Glutamatergic neuron (in vitro differentiated cells): Measurements from ENCODE around the gene PSMD1. TPM values are rescaled to one million over a fixed set of nuclear protein-coding genes. Genes with fewer than 3 reads are reported as not detected.

Experiments used
- DNase-seq: peaks from one replicate; pipeline ENCODE4 v3.0.0; 2022
- H3K27ac Mint-ChIP-seq: one replicate; pipeline ENCODE4 v1.8.0; 2020; ENCODE audit warnings: mild to moderate bottlenecking, mixed read lengths, inconsistent platforms; ENCODE audit not compliant: unreplicated experiment
- H3K27me3 Mint-ChIP-seq: one replicate; pipeline ENCODE4 v1.8.0; 2020; ENCODE audit warnings: mild to moderate bottlenecking, moderate library complexity, mixed read lengths, inconsistent platforms; ENCODE audit not compliant: unreplicated experiment
- H3K36me3 Mint-ChIP-seq: one replicate; pipeline ENCODE4 v1.8.0; 2020; ENCODE audit warnings: mild to moderate bottlenecking, mixed read lengths, inconsistent platforms; ENCODE audit not compliant: unreplicated experiment
- H3K4me1 Mint-ChIP-seq: one replicate; pipeline ENCODE4 v1.8.0; 2020; ENCODE audit warnings: mild to moderate bottlenecking, low read depth, mixed read lengths, inconsistent platforms; ENCODE audit not compliant: unreplicated experiment
- H3K4me3 Mint-ChIP-seq: one replicate; pipeline ENCODE4 v1.8.0; 2020; ENCODE audit warnings: mild to moderate bottlenecking, mixed read lengths, inconsistent platforms; ENCODE audit not compliant: unreplicated experiment
- H3K9me3 Mint-ChIP-seq: one replicate; pipeline ENCODE4 v1.8.0; 2020; ENCODE audit warnings: mild to moderate bottlenecking, moderate library complexity, mixed read lengths, inconsistent platforms; ENCODE audit not compliant: unreplicated experiment
- CTCF ChIP-seq: fragments of 200-600 bp; sonication (generic); IDR thresholded peaks from one replicate; pipeline ENCODE4 v1.5.0; 2021; ENCODE audit not compliant: partially characterized antibody, unreplicated experiment
- total RNA-seq: library from RNA; stranded (reverse); fragmentation: NEBNext Ultra II Directional; extraction: Animal tissue kit (Norgen Biotek cat#: 25700); gene quantifications from one replicate; pipeline ENCODE4 v1.2.1, GENCODE V29; 2021; ENCODE audit not compliant: unreplicated experiment

PSMD1 gene
- total RNA-seq, 1 donor from 2014 or later: 126 TPM

DNA sequence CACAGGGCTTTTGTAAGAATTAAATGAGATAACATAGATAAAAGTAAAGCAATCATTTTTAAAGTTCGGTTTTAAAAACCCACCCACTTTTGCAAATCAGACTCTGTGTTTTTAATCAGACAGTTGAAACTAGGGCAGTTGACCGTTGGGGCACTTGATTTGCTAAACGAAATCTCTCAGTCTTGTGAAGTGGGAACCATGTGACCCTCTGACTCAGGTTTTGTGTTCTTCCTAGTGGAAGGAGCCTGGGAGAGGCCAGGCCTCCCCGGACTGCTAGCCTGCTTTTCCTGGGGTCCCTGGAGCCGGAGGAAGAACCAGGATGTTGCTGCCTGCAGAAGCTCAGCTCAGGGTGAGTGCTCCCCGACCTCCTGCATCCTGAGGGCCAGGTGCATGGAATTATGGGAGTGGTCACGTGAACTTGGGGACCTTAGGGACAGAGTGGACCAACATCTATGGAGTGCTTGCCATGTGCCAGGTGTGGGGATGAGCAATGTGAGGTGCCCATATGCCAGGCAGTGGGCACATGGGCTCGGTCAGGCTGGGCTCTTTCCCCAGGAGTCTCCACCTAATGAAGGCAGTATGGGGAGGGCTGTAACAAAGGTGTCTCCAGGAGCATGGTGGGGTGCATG, 15.5 kb upstream of the PSMD1 start:
- H3K27me3 Mint-ChIP-seq: peaks cover 23% of the 10 kb centered on the region
- DNase-seq: no peak
- H3K9me3 Mint-ChIP-seq: peaks cover 6% of the 10 kb centered on the region
- H3K4me1 Mint-ChIP-seq: no peaks in the 10 kb centered on the region
- H3K27ac Mint-ChIP-seq: no peak overlapping the region
- no peak for TF ChIP-seq CTCF
- no peaks in the 10 kb centered on the region for H3K36me3 Mint-ChIP-seq
- no peak overlapping the region for H3K4me3 Mint-ChIP-seq

DNA sequence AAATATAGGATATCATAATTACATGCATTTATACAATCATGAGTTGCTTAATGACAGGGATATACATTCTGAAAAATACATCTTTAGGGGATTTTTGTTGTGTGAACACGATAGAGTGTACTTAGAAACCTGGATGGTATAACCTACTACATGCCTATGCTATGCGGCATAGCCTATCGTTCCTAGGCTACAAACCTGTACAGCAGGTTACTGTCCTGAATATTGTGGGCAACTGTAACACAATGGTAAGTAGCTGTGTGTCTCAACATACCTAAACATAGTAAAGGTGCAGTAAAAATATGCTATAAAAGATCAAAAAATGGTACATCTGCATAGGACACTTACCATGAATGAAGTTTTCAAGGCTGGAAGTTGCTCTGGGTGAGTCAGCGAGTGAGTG, 12.9 kb upstream of the PSMD1 start:
- Mint-ChIP-seq H3K4me3 (no peak overlapping the region), H3K4me1 (no peaks in the 10 kb centered on the region), H3K9me3 (peaks cover 6% of the 10 kb centered on the region), H3K27ac (no peak overlapping the region), H3K36me3 (no peaks in the 10 kb centered on the region), H3K27me3 (peaks cover 14% of the 10 kb centered on the region)
- no peak for TF ChIP-seq CTCF
- no peak for DNase-seq

- H3K27me3 Mint-ChIP-seq: peaks cover under 1% of the 10 kb centered on the region
- no peak for TF ChIP-seq CTCF
- no peaks in the 10 kb centered on the region for H3K4me1 Mint-ChIP-seq
- peaks cover under 1% of the 10 kb centered on the region for H3K9me3 Mint-ChIP-seq
- H3K27ac Mint-ChIP-seq: no peak overlapping the region
- DNase-seq: no peak
- H3K36me3 Mint-ChIP-seq: no peaks in the 10 kb centered on the region
- H3K4me3 Mint-ChIP-seq: no peak overlapping the region
Measured at GRCh38 chr2:231046916-231047273, 9.8 kb upstream of the PSMD1 start.

GRCh38 chr2:231047274-231047922, 9.3 kb upstream of the PSMD1 start:
- no peaks in the 10 kb centered on the region for H3K9me3 Mint-ChIP-seq
- no peak for DNase-seq
- no peaks in the 10 kb centered on the region for H3K4me1 Mint-ChIP-seq
- no peak overlapping the region for H3K4me3 Mint-ChIP-seq
- H3K27me3 Mint-ChIP-seq: no peaks in the 10 kb centered on the region
- no peak overlapping the region for H3K27ac Mint-ChIP-seq
- no peaks in the 10 kb centered on the region for H3K36me3 Mint-ChIP-seq
- TF ChIP-seq CTCF: no peak
